ENCODE data around the gene RPS5.
"Not testable (repeated sequence)": the region's sequence is repeated elsewhere in the genome, so short reads cannot be mapped to it uniquely, and the experiment has no call there.

Gene RPS5

GRCh38 chr19:58356766-58357480 lies 30.1 kb upstream of the RPS5 start:
- no peak for DNase-seq

- no peak for DNase-seq
These were observed 29.5 kb upstream of the RPS5 start for GRCh38 chr19:58357481-58358145.

- no peak for DNase-seq
These were observed 25.2 kb upstream of the RPS5 start for GRCh38 chr19:58361900-58362271.

GRCh38 chr19:58362272-58362994 lies 24.6 kb upstream of the RPS5 start, which contains the start of gene ZNF497:
Gene ZNF497 (minus strand): TSS chr19:58362751. CDS start chr19:58357635, 5,116 bp downstream.
- DNase-seq: peak; percentile 98

- DNase-seq: no peak
These were observed 22.9 kb upstream of the RPS5 start for GRCh38 chr19:58364146-58364545.

GRCh38 chr19:58366585-58367430 lies 20.3 kb upstream of the RPS5 start:
- no peak for DNase-seq

- no peak for DNase-seq
These were observed 19.2 kb upstream of the RPS5 start for GRCh38 chr19:58367698-58368454.

GRCh38 chr19:58368561-58369360 lies 18.3 kb upstream of the RPS5 start:
- DNase-seq: no peak

GRCh38 chr19:58372311-58373133 lies 14.5 kb upstream of the RPS5 start:
- DNase-seq: no peak

GRCh38 chr19:58374200-58374599 lies 12.9 kb upstream of the RPS5 start:
- DNase-seq: no peak

- DNase-seq: not testable (repeated sequence)
These were observed 10.3 kb upstream of the RPS5 start for GRCh38 chr19:58376724-58377123.

- no peak for DNase-seq
These were observed 7.8 kb upstream of the RPS5 start for GRCh38 chr19:58379246-58379645.

GRCh38 chr19:58380037-58380661 lies 6.9 kb upstream of the RPS5 start:
- DNase-seq: no peak

- DNase-seq: peak; percentile 100
These were observed 6.2 kb upstream of the RPS5 start, which contains the start of gene ZNF837 for GRCh38 chr19:58380662-58381459. Gene ZNF837 (minus strand): TSS chr19:58381030. CDS start chr19:58369332, 11,698 bp downstream.

GRCh38 chr19:58381460-58382212 lies 5.4 kb upstream of the RPS5 start:
- DNase-seq: no peak

GRCh38 chr19:58382997-58383603 lies 4.0 kb upstream of the RPS5 start:
- DNase-seq: no peak

GRCh38 chr19:58385313-58385890 lies 1.7 kb upstream of the RPS5 start:
- DNase-seq: no peak

Measured in NCI-H1436 (cell line).